DMS153 treated with DMSO at 0.1 percent for 48 hours (cell line): ENCODE results near the gene STX8.
"Not testable (repeated sequence)": the region's sequence is repeated elsewhere in the genome, so short reads cannot be mapped to it uniquely, and the experiment has no call there.

Source experiments
- DNase-seq: peaks from one replicate; lab custom pipeline; 2025; ENCODE audit not compliant: unreplicated experiment; lab: John Stamatoyannopoulos, UW

The STX8 gene

DNA sequence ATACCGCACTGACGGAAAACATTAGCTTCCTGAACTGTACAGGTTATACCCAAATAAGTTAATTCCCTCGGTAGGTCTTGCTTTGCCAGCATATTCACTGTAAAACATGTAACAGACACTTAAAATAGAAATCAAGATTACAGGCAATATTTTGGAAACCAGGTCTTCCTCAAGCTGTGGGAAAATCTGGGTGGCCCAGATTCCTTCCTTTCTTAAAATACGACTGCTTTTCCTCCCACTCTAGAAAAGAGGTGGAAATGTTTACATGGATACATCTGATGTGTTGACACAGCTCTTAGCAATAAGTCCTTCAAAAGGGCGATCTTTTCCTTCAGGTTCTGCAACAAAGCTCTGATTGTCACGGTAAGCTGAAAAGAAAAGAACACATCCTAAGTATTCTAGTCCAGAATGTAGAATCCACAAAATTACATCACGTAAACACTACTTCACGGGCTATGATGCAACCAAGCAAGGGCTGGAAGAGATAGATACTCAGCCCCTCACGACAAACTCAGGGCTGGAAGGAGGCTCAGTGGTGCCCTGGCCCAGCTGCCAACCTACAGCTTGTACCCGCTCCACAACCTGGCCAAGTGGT is 18.4 kb downstream of the STX8 start:
- no peak for DNase-seq

DNA sequence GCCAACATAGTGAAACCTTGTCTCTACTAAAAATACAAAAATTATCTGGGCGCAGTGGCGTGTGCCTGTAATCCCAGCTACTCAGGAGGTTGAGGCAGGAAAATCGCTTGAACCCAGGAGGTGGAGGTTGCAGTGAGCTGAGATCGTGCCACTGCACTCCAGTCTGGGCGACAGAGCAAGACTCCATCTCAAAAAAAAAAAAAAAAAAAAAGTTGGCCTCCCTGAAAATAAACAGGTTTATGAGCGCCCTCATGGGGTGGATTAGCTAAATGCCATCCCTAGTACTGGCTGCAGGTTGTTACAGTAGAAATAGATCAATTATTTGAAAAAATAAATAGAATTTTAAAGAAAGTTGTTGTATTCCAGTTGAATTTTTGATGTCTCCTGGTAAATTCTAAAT is 20.9 kb downstream of the STX8 start:
- not testable (repeated sequence) for DNase-seq

DNA sequence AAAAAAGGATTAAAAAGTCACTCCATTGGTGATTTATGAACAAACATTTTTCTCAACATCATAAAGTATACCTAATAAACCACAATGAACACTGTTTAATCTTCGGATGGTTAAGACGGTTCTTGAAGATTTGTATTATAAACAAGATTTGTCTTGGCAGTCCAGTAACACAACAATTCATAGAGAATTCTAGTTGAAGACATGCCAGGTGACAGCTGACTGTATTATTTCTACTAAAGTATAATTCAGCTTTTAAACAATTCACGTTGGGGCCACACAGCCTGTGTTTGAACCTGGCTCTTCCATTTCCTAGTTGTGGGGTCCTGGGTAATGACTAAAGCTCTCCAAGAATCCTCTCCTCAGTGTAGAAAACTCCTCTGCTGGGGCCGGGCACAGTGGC is 22.0 kb downstream of the STX8 start:
- DNase-seq: no peak

DNA sequence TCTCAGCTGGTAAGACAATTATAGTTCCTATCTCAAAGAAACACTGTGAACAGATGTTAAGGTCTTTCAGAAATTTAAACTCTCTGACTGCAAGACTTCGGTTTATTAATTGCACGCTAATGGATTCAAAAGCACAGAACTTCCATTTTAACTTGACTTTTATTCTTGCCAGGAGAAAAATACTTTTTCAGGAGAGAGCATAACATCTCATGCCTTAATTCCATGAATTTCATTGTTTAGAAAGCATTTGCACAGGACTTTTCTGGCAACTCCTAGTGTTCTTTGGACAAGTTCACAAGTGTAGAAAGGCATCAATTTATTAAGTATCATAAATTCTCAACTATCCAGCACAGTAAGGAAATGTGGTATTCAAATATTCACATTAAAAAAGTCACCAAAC is 22.4 kb downstream of the STX8 start:
- DNase-seq: no peak

DNA sequence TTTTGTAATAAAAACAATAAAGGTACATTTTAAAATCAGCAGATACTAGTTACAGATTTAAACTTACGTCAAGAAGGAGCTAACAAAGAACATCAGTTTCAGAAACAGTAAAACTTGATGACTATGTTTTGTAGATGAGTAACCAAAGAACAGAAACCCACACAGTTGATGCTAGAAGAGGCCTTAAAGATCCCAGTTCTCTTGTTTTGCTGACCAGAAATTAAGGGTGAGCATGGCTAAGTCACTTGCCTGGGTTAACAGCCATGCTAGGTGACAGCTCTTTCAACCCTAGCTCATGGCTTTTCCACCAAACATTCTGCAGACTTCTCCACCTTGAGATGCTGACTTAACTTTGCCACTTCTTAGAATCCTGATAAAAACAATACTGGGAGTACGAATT is 26.4 kb downstream of the STX8 start:
- no peak for DNase-seq

DNA sequence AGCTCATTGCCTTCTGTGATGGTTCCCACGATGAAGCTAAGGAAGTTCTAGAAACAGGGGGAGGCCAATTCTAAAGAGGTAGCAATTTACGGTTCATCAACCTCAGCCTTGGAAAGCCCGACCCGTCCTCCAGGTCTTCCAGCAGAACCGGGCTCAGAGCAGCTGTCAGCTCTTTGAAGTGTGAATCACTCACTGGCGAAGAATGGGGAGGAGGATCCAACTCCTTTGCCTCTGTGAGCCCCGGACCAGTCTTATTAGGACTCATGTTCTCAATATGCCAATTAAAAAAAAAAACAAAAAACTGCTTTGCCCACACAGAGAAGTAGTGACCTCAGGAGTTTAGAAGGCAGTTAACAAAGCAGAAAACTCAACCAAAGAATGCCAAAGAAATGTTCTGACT is 31.4 kb downstream of the STX8 start:
- no peak for DNase-seq

DNA sequence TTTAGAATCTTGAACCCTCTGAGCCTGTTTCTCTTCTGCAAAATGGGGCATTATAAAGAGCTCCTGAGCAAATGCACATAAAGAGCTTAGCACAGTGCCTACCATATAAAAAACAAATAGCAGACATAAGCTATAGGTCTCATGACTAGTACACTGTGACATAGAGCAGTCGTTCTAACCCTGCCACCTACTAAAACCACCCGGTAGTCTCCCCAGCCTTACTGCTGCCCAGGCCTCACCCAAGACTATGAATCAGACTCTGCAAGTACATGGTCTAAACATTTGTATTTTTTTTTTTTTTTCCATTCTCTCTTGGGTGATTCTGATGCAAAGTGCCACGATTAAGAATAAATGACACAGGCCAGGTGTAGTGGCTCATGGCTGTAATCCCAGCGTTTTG is 33.9 kb downstream of the STX8 start:
- DNase-seq: no peak

DNA sequence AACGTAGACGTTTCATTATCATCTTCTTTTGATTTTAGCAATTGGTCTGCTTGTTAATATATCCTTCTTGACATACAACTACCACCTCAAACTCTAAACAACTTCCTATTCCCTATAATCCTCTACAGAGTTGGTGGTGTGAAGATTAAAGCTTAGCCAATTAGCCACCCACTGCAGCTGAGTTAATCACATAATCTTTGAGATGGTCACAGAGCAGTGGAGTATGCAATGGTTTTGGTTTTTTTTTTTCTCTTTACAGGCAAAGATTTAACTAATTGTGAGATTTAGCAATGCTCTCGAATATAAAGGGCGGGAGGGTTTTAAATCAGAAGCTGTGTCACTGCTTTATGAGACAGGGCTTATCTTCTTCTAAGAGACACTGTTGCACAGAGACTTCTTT is 37.0 kb downstream of the STX8 start:
- DNase-seq: no peak

DNA sequence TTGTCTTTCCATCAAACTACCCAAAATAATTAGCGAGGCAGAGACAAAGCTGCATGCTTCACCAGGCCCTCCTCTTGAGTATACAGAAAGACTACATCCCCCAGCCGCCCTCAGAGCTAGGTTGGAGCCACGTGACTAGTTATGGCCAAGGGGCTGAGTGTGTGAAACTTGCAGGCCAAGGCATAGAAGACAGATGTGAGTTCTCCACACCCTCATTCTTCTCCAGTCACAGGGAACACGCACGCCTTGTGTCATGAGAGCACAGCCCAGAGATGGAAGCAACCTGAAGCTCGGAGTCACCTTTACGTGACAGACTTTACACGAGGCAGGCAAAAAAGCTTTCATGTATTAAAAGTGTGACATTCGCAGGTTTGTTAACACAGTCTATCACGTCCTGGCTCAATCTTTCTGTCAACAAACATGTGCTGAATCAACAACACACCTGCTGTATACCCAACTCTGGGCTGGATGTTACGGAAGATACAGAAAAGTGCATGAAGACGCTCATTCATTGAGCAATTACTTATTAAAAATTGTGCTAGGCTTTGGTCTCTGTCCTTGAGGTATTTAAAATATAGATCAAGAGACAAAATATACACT is 38.3 kb downstream of the STX8 start:
- DNase-seq: no peak

DNA sequence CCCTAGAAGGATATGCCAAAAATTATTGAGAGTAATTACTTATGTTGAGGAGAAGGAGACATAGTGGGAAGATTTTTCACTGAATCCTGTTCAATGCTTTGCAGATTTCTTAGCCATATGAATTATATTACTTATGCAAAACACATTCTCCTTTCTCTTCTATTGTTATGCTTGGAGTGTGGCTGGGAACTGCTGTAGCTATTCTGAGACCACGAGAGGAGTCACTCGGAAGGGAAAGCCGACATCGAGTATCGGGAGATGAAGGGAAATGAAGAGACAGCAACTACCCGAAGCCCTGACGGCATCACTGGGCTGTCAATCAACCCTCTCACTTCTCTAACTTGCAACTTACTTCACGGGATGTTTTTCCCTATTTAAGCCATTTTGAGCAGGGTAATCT is 39.6 kb downstream of the STX8 start:
- DNase-seq: no peak

DNA sequence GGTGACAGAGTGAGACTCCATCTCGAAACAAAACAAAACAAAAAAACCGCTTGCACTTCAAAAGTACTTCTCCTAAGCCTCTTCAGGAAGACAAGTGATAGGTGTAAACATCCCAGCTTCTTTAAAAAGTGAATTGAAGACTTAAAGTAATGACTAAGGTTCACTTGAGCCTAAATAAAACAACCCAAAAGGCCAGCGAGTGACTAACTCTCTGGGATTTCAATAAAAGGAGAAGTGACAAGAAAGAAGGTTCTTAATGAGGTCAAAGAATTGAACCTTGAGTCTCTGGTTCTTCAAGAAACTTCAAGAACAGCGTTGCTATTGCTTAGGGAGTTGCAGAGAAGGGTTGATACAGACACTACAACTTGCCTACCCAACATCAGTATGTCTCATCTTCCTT is 42.2 kb downstream of the STX8 start:
- no peak for DNase-seq

DNA sequence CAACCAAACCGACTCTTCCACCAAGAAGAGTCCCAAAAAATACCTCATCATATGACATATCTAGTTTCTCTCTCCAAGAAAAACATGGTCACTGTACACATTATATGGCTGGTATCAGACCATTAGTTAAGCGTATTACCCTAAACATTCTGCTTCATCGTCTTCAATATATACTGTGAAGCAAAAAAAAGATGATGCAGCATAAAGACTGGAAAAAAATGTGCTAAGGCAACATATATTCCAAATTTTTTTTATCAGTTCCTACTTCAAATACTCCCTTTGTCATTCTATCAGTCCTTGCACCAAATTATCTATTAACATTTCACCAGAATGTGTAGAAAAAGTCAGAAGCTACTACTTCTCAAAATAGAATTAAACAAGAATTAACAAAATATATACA is 42.9 kb downstream of the STX8 start:
- no peak for DNase-seq

DNA sequence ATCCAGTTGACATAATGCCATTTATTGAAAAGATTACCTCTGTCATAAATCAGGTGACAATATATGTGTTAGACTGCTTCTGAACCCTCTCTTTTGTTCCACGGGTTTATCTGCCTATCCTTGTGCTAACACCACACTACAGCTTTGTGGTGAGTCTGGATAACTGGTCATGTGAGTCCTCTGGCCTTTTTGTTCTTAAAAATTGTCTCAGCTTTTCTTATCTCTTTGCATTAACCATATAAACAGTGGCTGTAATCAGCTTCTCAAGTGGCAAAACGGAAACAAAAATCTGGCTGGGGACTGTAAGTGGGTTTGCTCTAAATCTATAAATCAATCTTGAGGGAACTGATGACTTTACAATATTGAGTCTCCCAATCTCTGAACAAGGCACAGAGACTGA is 44.6 kb downstream of the STX8 start:
- no peak for DNase-seq

DNA sequence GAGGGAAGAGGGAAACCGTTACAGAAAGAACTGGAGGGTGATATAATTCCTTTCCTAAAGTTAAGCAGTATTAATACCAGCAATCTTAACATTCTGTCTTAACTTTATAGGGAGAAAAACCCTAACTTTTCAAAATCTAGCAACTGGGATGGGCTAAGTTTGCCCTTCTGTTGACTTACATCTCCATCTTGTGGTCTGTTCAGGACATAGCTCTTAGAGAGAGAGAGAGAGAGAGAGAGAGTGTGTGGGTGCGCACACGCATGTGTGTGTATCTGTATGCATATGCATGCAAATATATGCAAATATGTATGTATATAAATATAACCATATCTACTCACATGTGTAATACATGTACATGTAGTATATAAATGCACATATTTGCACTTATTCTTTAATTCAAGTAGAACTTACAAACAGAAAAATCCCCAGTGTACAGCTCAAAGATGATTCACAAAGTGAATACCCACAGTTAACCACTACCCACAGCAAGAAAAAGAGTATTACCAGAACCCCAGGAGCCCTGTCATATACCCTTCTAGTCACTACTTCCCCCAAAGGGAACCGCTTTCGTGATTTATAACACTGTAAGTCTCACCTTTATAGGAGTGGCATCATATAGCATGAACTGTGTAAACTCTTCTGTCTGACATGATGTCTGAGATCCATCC is 46.5 kb downstream of the STX8 start:
- DNase-seq: no peak

DNA sequence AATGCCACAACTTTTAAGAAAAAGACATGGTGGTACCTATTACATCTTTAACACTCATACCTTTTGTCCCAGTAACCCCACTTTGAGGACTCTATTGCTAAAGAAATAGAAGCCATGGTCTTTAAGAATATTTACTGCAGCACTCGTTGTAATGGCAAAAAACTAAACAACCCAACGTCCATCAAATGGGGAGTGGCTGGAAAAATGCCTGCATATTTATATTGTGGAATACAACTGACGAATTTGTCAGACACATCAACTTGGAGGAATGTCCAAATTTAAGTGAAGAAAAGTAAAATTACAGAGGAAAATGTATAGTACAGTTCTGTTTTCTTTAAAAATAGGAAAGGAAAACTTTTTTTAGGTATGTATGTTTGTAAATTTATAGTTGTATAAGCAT is 47.8 kb downstream of the STX8 start:
- DNase-seq: no peak

DNA sequence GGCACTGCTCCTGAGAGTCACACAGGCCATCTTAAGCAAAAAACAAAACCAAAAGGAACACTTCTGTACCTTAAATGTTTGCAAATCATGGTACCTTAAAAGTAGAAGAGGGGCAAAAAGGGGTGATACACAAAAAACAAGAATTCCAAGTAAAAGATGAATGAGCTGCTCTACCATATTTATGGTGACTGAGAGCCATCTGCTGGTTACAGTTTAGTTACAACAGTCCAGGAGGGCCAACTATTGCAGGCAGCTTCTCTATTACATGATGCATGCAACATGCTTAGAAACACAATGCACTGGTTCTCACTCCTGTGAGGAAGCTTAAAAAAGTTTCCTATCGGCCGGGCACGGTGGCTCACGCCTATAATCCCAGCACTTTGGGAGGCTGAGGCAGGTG is 53.5 kb downstream of the STX8 start:
- DNase-seq: peak; percentile 0

DNA sequence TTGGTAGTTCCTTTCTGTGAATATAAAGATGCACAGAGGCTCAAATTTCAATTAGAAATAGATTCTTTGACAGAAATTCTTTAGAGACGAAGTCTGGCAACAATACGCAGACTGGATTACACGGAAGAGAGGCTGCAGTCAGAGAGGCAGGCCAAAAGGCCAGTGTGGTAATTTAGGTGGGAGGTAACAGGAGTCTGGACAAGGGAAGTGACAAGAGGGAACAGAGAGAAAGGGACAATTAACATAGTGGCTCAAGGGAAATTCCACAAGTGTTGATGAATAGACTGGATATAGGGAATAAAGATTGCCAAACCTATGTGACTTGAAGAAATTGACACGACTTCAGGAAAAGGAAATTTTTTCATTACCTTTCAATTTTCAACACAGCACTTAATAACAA is 54.6 kb downstream of the STX8 start:
- DNase-seq: no peak

DNA sequence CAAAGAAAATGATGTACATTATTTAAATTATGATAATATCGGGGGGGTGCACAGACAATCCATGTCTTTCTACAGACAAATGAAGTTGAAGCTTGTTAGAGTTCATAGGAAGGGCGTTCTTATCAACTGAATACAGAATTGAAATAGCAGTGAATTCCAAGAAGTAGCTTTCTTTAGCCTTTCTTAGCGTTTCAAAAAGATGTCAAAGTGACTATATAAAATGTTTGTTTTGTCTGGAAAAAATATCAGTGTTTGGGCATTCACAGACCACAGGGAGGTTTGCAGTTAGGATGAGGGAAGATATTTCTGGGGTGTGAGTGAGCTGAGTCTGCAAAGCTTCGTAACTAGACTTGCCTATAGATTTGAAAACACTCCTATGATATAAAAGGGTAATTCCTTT is 55.0 kb downstream of the STX8 start:
- no peak for DNase-seq

DNA sequence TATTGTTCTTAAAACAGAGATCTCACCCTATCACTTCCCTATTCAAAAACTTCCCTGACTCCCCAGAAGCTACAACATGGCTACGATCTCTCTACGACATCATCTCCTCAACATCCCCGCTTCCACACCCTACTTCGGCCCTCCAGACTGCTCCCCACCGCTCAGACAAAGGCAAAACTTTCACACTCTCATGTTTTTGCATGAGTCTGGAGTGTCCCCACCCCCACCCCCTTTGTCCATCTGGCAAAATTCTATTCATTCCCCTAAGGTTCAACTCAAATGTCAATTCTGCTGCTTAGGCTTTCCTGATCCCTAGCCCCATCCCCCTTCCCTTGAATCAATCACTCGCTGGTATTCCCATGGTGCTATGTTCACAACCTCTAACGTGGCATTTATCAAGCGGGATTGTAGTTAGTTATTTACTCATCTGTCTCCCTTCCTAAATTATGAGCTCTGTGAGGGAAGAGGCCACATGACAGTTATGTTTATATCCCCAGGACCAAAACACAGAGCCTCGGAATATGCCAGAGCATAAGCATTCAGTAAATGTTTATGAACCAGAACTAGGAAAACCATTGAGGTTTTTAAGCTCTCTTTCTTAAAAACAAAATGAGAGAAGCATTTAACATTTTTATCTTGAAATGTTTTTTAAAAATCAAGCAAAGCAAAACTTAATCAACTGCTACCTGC is 55.9 kb downstream of the STX8 start:
- DNase-seq: no peak

DNA sequence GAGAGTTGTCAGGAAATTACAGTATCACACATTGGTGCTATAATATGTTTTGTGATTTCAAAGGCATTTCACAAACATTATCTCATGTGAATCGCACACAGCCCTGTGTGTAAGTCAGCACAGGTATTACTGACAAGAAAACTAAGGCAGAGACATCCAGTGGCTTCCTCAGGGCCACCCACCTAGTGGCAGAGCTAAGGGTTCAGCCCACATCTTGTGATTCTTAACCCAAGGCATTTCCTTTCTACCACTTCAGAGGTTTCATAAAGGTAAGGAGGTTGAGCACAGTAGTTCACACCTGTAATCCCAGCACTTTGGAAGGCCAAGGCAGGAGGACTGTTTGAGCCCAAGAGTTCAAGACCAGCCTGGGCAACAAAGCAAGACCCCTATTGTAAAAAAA is 58.2 kb downstream of the STX8 start:
- DNase-seq: no peak

DNA sequence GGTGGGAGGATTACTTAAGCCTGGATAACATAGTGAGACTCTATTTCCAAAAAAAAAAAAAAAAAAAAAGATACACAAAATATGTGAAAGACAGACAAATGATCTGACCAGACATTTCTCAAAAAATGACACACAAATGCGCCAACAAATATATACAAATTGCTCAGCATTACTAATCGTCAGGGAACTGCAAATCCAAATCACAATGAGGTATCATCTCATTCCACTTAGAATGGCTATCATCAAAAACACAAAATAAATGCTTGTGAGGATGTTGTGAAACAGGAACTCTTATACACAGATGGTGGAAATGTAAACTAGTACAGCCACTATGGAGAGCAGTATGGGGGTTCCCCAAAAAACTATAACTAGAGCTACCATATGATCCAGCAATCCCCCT is 62.4 kb downstream of the STX8 start:
- no peak for DNase-seq
